Muscle of back (tissue), 11 donors: Measurements from ENCODE around the gene PLEKHM3. TPM values are rescaled to one million over a fixed set of nuclear protein-coding genes. Genes with fewer than 3 reads are reported as not detected.
"Not testable (repeated sequence)": the region's sequence is repeated elsewhere in the genome, so short reads cannot be mapped to it uniquely, and the experiment has no call there.

Experiments used
- DNase-seq, 3 donors: peaks; one replicate each; pipeline versions ENCODE4 v3.0.0 to v3.0.0-alpha.2; 2013
- polyA plus RNA-seq, 10 donors: library from polyadenylated mRNA; unstranded; fragments of 120-200 nt; gene quantifications; one replicate each; pipeline ENCODE4 v1.2.1, GENCODE V29; 2013; ENCODE audit not compliant: insufficient read length in 10 of 10

PLEKHM3 gene
- polyA plus RNA-seq, 10 donors = 5.3 to 8.9 (median 7.1) TPM

DNA sequence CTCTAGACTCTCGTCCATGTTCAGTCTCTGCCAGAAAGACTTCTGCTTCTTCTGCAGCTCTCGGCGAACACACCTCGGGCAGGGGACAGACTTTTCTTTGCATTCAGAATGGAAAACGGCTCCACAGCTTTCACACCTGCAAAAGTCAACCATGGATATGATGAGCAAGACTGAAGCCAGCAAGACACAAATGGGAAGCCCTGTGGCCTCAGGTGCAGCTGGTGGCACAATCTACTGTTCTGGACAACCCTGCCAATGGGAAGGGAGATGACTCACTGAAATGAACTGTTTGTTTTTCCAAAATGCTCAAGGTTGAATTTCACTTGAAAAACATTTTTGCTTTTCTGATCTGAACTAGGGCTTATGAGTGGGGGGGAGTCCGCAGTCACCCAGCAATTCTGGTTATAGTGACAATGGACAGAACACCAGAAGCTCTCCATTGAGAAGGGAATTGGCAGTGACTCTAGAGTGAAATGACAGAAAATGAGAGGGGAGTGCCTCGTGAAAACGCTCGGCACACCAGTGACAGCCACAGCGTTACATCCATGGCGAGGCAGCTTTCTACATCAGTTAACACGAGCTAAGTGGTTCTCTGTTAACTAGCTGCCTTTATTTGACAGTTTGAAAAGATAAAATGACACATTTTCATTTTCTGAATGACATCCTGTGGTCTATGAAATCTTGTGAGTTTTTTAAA is 196.8 kb downstream of the PLEKHM3 start:
- DNase-seq = no peak

DNA sequence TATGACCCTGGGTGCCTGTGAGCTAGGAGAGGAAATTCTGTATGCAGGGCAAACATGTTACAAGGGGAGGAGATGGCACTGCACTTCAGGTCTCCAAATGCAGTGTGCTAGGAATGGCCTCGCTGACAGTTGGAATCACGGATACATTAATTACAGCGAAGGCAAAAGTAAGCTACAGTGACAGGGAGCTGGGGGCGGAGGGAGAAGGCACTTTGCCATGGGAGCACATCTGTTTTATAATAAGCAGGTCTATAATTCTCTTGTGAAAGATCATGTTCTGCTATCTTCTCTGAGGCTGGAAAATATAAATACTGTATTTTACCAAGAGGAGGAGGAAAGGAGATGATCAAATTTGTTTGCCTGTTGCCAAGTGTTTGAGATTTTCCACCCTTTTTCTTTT is 199.3 kb downstream of the PLEKHM3 start:
- peak in 2 of 3 donors; percentile 59 to 83 for DNase-seq

DNA sequence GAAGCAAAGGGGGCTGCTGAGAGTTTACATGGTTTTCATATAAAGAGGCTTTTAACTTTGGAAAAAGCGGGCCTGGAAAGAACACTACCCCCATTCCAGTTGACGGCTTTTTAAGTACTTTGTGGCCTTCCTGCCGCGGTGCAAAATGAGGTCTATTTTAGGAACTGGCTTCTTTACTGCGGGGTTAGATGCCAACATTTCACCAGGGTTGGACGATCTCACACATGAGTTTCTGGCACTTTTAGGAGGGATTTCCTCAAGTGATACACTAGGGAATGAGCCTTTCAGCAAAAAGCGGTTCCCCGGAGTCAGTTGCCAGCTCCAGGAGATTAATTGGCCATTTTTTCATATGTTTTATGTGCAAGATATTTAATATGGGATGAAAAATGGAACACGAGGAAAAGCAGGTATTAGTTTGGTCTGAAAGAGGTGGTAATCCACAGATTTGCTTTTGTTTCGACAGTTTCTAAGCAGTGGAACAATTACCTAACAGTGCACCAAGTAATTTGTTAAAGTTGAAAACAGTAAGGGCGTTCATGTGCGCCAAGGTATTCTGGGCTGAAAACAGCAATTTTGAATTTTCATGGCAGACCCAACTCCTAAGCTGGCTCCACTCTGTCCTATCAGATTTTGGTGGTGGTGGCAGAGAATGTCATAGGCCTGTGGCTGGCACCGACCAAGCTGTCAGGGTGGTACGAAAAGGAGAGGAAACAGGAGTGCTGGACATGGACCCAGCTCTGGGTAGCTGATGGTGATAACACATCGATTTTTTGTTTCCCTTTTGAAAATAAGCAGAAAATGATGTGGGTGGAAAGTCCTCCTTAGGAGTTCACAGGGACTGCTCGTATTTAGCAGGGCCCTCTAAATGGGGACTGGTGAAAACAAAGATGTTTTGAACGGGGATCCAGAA is 200.0 kb downstream of the PLEKHM3 start:
- DNase-seq = peak in 2 of 3 donors; percentile 62 to 69

DNA sequence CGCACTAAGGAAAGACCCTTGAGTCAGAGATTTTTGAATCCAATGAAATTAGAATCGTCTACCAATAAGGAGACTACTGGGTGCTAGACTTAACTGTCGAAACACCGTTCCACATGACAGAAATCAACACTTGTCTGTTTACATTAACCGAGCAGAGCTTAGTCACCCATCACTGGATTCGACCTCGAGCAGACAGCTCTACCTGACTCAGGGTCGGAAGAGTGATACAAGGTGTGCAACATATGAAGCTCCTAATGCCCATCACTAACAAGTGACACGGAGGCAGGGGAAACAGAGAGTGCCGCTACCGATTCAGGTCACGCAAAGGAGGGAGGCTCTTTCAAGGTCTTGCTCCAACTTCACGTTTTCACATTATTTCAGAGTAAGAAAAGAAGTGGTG is 201.5 kb downstream of the PLEKHM3 start:
- DNase-seq = no peak

GRCh38 chr2:207819839-207820784 is 205.2 kb downstream of the PLEKHM3 start:
- DNase-seq = peak in 1 of 3 donors; percentile 15

- peak; percentile 43 to 77 (median 49) for DNase-seq
These were observed 206.1 kb downstream of the PLEKHM3 start for GRCh38 chr2:207819021-207819797.

DNA sequence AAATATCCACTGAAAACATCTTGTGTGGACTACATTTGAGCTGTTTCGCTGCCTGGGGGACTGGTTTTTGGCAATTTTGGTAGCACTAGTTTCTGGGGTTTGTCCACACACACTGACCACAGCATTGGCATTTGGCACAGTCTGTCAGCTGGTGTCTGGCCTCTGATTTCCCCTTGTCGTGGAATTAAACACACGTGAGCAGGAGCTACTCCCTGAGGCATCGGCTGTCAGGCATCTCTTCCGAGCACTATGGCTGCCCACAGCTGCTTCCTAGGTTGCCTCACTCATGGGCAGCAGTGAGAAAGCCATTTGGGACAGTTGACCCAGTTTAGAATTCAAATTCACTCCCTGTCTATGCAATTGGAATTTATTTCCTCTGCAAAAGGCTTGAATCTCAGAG is 208.8 kb downstream of the PLEKHM3 start:
- DNase-seq = no peak

GRCh38 chr2:207815254-207815653 is 210.1 kb downstream of the PLEKHM3 start:
- no peak for DNase-seq

DNA sequence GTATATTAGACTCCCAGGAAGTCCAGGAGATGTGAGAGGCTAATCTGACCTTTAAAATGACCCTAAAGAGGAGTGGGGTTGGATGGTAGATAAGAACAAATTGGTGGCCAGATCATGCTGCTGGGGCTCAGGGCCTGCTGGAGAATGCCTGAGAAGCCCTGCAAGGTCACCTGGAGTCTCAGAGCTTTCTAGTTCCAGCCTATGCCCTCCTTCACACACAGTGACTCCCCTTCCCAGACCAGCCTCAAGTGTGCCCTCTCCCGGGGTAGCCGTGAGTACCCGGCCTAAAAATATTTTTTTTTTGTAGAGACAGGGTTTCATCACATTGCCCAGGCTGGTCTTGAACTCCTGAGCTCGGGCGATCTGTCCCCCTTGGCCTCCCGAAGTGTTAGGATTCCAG is 211.4 kb downstream of the PLEKHM3 start:
- DNase-seq = no peak

- DNase-seq = no peak
These were observed 212.0 kb downstream of the PLEKHM3 start for GRCh38 chr2:207813221-207813916.

DNA sequence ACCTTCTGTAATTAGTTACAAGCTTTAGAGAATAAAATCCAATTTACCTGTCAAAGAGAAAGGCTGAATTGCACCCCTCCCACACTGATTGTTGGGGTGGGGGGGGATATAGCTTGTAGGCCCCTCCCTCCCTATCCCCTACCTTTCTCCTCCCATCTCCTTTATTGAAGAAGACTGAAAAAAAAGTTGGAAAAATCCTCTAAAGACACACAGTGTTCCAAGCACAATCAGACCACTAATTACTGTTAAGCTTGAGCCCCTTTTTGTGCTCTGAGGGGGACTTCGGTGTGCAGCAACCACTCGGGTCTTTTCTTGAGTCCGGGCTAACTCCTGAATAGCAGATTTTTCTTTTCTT is 212.6 kb downstream of the PLEKHM3 start:
- DNase-seq = no peak

GRCh38 chr2:207812058-207812725 is 213.1 kb downstream of the PLEKHM3 start:
- no peak for DNase-seq

GRCh38 chr2:207811658-207812057 is 213.7 kb downstream of the PLEKHM3 start:
- DNase-seq = not testable (repeated sequence)

GRCh38 chr2:207810200-207810788 is 215.0 kb downstream of the PLEKHM3 start:
- DNase-seq = no peak

- DNase-seq = no peak
These were observed 217.2 kb downstream of the PLEKHM3 start for GRCh38 chr2:207808119-207808518.

GRCh38 chr2:207807516-207807915 is 217.8 kb downstream of the PLEKHM3 start:
- no peak for DNase-seq

- no peak for DNase-seq
These were observed 219.6 kb downstream of the PLEKHM3 start for GRCh38 chr2:207805566-207806226.

DNA sequence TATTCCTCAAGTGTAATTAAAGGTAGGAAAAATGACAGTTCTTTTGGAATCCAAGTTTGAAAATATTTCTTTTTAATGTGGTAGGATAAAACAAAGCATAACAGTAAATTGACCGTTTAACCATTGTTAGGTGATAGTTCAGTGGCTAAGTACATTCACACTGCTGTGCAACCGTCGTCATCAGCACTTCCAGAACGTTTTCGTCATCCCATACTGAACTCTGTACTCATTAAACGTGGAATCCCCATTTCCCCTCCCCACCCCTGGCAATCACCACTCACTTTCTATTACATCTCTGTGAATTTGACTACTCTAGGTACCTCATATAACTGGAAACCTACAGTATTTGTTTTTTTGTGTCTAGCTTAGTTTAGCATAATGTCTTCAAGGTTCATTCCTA is 222.7 kb downstream of the PLEKHM3 start:
- no peak for DNase-seq

- no peak for DNase-seq
These were observed 224.1 kb downstream of the PLEKHM3 start for GRCh38 chr2:207801259-207801658.
